PC-3 (cell line): ENCODE measurements around the gene PTPRD. TPM values are rescaled to one million over a fixed set of nuclear protein-coding genes. Genes with fewer than 3 reads are reported as not detected.

Experiments
- ATAC-seq: fragments of 200-7000 bp; cut with Tn5 transposase; 2 replicates; pipeline ENCODE4 v1.9.1; 2020; ENCODE audit warnings: mild to moderate bottlenecking, moderate library complexity
- BruUV-seq: library from RNA; stranded (reverse); fragments of 400-500 nt; replicated peaks from 2 replicates; lab custom pipeline; 2021; lab: Mats Ljungman, UMichigan
- CTCF ChIA-PET: fragments of 300-600 bp; sonication (Branson Sonifier 250); formaldehyde crosslinking; loops from one replicate; lab custom pipeline; 2022; ENCODE audit warnings: antibody characterized with exemption; lab: Charles Lee
- POLR2A ChIA-PET: fragments of 300-600 bp; sonication (Branson Sonifier 250); formaldehyde crosslinking; loops from one replicate; lab custom pipeline; 2022; ENCODE audit warnings: antibody characterized with exemption; ENCODE audit not compliant: unreplicated experiment; lab: Charles Lee
- DNase-seq: peaks from one replicate; pipeline ENCODE4 v3.0.0-alpha.2; 2015
- H2AFZ ChIP-seq: fragments of 300-600 bp; sonication (generic); 2 replicates; pipeline ENCODE4 v1.6.0; 2016; ENCODE audit warnings: antibody characterized with exemption, low read length
- H3F3A ChIP-seq: fragments of 300-600 bp; sonication (generic); one replicate; pipeline ENCODE4 v1.6.0; 2017; ENCODE audit warnings: antibody characterized with exemption, low read length, control low read depth, mild to moderate bottlenecking; ENCODE audit not compliant: unreplicated experiment
- H3K27ac ChIP-seq: fragments of 300-600 bp; sonication (generic); 2 replicates; pipeline ENCODE4 v1.5.1; 2016; ENCODE audit warnings: mild to moderate bottlenecking, low read length
- H3K27me3 ChIP-seq: fragments of 300-600 bp; sonication (generic); 2 replicates; pipeline ENCODE4 v1.6.1; 2016; ENCODE audit warnings: low read length, mixed read lengths
- H3K36me3 ChIP-seq: fragments of 300-600 bp; sonication (generic); 2 replicates; pipeline ENCODE4 v1.6.1; 2016; ENCODE audit warnings: low read depth, mixed run types, low read length, mixed read lengths
- H3K4me1 ChIP-seq: fragments of 300-600 bp; sonication (generic); 2 replicates; pipeline ENCODE4 v1.5.1; 2016; ENCODE audit warnings: low read length; ENCODE audit not compliant: insufficient read depth
- H3K4me2 ChIP-seq: fragments of 300-600 bp; sonication (generic); 2 replicates; pipeline ENCODE4 v1.6.0; 2016; ENCODE audit warnings: low read length
- H3K4me3 ChIP-seq: fragments of 300-600 bp; sonication (generic); 2 replicates; pipeline ENCODE4 v1.5.1; 2016; ENCODE audit warnings: mild to moderate bottlenecking, low read length, mixed read lengths
- H3K79me2 ChIP-seq: fragments of 300-600 bp; sonication (generic); 2 replicates; pipeline ENCODE4 v1.6.1; 2017; ENCODE audit warnings: low read length, mixed read lengths
- H3K9ac ChIP-seq: fragments of 300-600 bp; sonication (generic); 2 replicates; pipeline ENCODE4 v1.6.0; 2016; ENCODE audit warnings: mild to moderate bottlenecking, low read length
- H3K9me2 ChIP-seq: fragments of 300-600 bp; sonication (generic); replicated peaks from 2 replicates; pipeline ENCODE4 v1.6.1; 2016; ENCODE audit warnings: mixed run types, low read length, mixed read lengths
- H3K9me3 ChIP-seq: fragments of 300-600 bp; sonication (generic); 2 replicates; pipeline ENCODE4 v1.6.1; 2016; ENCODE audit warnings: low read length, mixed read lengths
- H4K20me1 ChIP-seq: fragments of 300-600 bp; sonication (generic); 2 replicates; pipeline ENCODE4 v1.6.1; 2016; ENCODE audit warnings: low read length, mixed read lengths
- CTCF ChIP-seq: fragments of 300-600 bp; sonication (generic); conservative IDR thresholded peaks from 2 replicates; pipeline ENCODE4 v1.5.1; 2017; ENCODE audit warnings: antibody characterized with exemption, low read depth, mild to moderate bottlenecking, low read length
- EZH2 ChIP-seq: fragments of 300-600 bp; sonication (generic); IDR thresholded peaks from one replicate; pipeline ENCODE4 v1.6.1; 2017; ENCODE audit warnings: antibody characterized with exemption, mild to moderate bottlenecking, low read length; ENCODE audit not compliant: unreplicated experiment
- EZH2phosphoT487 ChIP-seq: fragments of 300-600 bp; sonication (generic); IDR thresholded peaks from 2 replicates; pipeline ENCODE4 v1.6.1; 2018; ENCODE audit warnings: mild to moderate bottlenecking, antibody characterized with exemption, low read length, borderline replicate concordance
- intact Hi-C: fragments of 100-400 bp; cut with micrococcal nuclease; formaldehyde crosslinking; loops from 2 replicates; pipeline ENCODE4 v1.9.0; 2023
- total RNA-seq: library from RNA; depleted of rRNA; stranded (reverse); fragments of >200 nt; gene quantifications from 2 replicates; pipeline ENCODE4 v1.2.3, GENCODE V29; 2014

The PTPRD gene
- total RNA-seq, 1 experiment from 2014 or later = not detected

- CTCF ChIA-PET = no interaction called here
- TF ChIP-seq CTCF (no peak), EZH2phosphoT487 (no peak), EZH2 (no peak)
- H3K9me2 ChIP-seq = no peaks in the 10 kb centered on the region
- no peaks in the 10 kb centered on the region for H3F3A ChIP-seq
- H3K79me2 ChIP-seq = no peaks in the 10 kb centered on the region
- no peaks in the 10 kb centered on the region for H4K20me1 ChIP-seq
- no peak overlapping the region for H3K4me2 ChIP-seq
- BruUV-seq = no TSS peak
- no peak for ATAC-seq
- no peaks in the 10 kb centered on the region for H3K4me1 ChIP-seq
- no peak overlapping the region for H2AFZ ChIP-seq
- H3K4me3 ChIP-seq = no peak overlapping the region
- no peak for DNase-seq
- intact Hi-C loops = no loop called here
- H3K36me3 ChIP-seq = no peaks in the 10 kb centered on the region
- no peaks in the 10 kb centered on the region for H3K27me3 ChIP-seq
- POLR2A ChIA-PET = no interaction called here
- H3K9ac ChIP-seq = no peak overlapping the region
- H3K27ac ChIP-seq = no peak overlapping the region
- H3K9me3 ChIP-seq = no peaks in the 10 kb centered on the region
Observed at GRCh38 chr9:10255758-10256157, 357.0 kb downstream of the PTPRD start.

GRCh38 chr9:10254338-10254737 lies 358.5 kb downstream of the PTPRD start:
- no peak for TF ChIP-seq EZH2
- no peak for TF ChIP-seq CTCF
- TF ChIP-seq EZH2phosphoT487 = no peak
- CTCF ChIA-PET = no interaction called here
- Histone ChIP-seq H3K4me1 (no peaks in the 10 kb centered on the region), H3K79me2 (no peaks in the 10 kb centered on the region), H3K9me2 (no peaks in the 10 kb centered on the region), H3K4me3 (no peak overlapping the region), H3K9ac (no peak overlapping the region), H3F3A (no peaks in the 10 kb centered on the region), H2AFZ (no peak overlapping the region), H3K36me3 (no peaks in the 10 kb centered on the region), H4K20me1 (no peaks in the 10 kb centered on the region), H3K9me3 (no peaks in the 10 kb centered on the region), H3K4me2 (no peak overlapping the region), H3K27me3 (no peaks in the 10 kb centered on the region), H3K27ac (no peak overlapping the region)
- no peak for ATAC-seq
- no peak for DNase-seq
- no TSS peak for BruUV-seq
- intact Hi-C loops = no loop called here
- POLR2A ChIA-PET = interaction anchor here (0.7 kb wide), 1 partner anchor 891 kb away, joined by 6 read pairs; no protein-coding TSS in a partner anchor

GRCh38 chr9:10253341-10253740 lies 359.5 kb downstream of the PTPRD start:
- no peaks in the 10 kb centered on the region for H3K27me3 ChIP-seq
- ATAC-seq (no peak), DNase-seq (no peak)
- CTCF ChIA-PET = no interaction called here
- TF ChIP-seq CTCF = no peak
- TF ChIP-seq EZH2 = no peak
- TF ChIP-seq EZH2phosphoT487 = no peak
- no peak overlapping the region for H2AFZ ChIP-seq
- BruUV-seq = no TSS peak
- POLR2A ChIA-PET = no interaction called here
- H3K27ac ChIP-seq = no peak overlapping the region
- H3F3A ChIP-seq = no peaks in the 10 kb centered on the region
- intact Hi-C loops = no loop called here
- no peaks in the 10 kb centered on the region for H3K4me1 ChIP-seq
- H3K9me3 ChIP-seq = no peaks in the 10 kb centered on the region
- H3K4me2 ChIP-seq = no peak overlapping the region
- H3K79me2 ChIP-seq = no peaks in the 10 kb centered on the region
- H3K4me3 ChIP-seq = no peak overlapping the region
- H3K9ac ChIP-seq = no peak overlapping the region
- H3K36me3 ChIP-seq = no peaks in the 10 kb centered on the region
- H4K20me1 ChIP-seq = no peaks in the 10 kb centered on the region
- no peaks in the 10 kb centered on the region for H3K9me2 ChIP-seq
